CD4-positive, alpha-beta T cell treated with Interleukin-17A for 4 hours (primary cell): ENCODE data around the gene EHD3.
"Not testable (repeated sequence)": the region's sequence is repeated elsewhere in the genome, so short reads cannot be mapped to it uniquely, and the experiment has no call there.

Source experiments
- DNase-seq: peaks from one replicate; pipeline ENCODE4 v3.0.0-alpha.2; 2020; ENCODE audit warnings: mixed read lengths

EHD3 gene

GRCh38 chr2:31256611-31257382, 22.8 kb downstream of the EHD3 start:
- no peak for DNase-seq

- no peak for DNase-seq
Measured at GRCh38 chr2:31258351-31258750, 24.4 kb downstream of the EHD3 start.

- DNase-seq: no peak
Measured at GRCh38 chr2:31259075-31259474, 25.1 kb downstream of the EHD3 start.

GRCh38 chr2:31260870-31261269, 26.9 kb downstream of the EHD3 start:
- no peak for DNase-seq

- DNase-seq: no peak
Measured at GRCh38 chr2:31263636-31264190, 29.8 kb downstream of the EHD3 start.

GRCh38 chr2:31265234-31265633, 31.3 kb downstream of the EHD3 start:
- no peak for DNase-seq

- DNase-seq: no peak
Measured at GRCh38 chr2:31266804-31267203, 32.9 kb downstream of the EHD3 start.

GRCh38 chr2:31267437-31268120, 33.6 kb downstream of the EHD3 start:
- DNase-seq: no peak

GRCh38 chr2:31268344-31268743, 34.4 kb downstream of the EHD3 start:
- DNase-seq: no peak

GRCh38 chr2:31269087-31269486, 35.1 kb downstream of the EHD3 start:
- no peak for DNase-seq

GRCh38 chr2:31270131-31270530, 36.2 kb downstream of the EHD3 start:
- DNase-seq: no peak

- no peak for DNase-seq
Measured at GRCh38 chr2:31270822-31271231, 36.9 kb downstream of the EHD3 start.

GRCh38 chr2:31271851-31272267, 37.9 kb downstream of the EHD3 start:
- DNase-seq: no peak

- DNase-seq: no peak
Measured at GRCh38 chr2:31274401-31275075, 40.6 kb downstream of the EHD3 start.

GRCh38 chr2:31275976-31276375, 42.0 kb downstream of the EHD3 start:
- no peak for DNase-seq

GRCh38 chr2:31277621-31278020, 43.7 kb downstream of the EHD3 start:
- DNase-seq: no peak

- DNase-seq: no peak
Measured at GRCh38 chr2:31282634-31283033, 48.7 kb downstream of the EHD3 start.

GRCh38 chr2:31283193-31283919, 49.4 kb downstream of the EHD3 start:
- not testable (repeated sequence) for DNase-seq

GRCh38 chr2:31284107-31284506, 50.2 kb downstream of the EHD3 start:
- DNase-seq: no peak

GRCh38 chr2:31286230-31286629, 52.3 kb downstream of the EHD3 start:
- DNase-seq: no peak

- DNase-seq: no peak
Measured at GRCh38 chr2:31286961-31287550, 53.1 kb downstream of the EHD3 start.

- DNase-seq: no peak
Measured at GRCh38 chr2:31287654-31288053, 53.7 kb downstream of the EHD3 start.
